T-helper 1 cell (primary cell): ENCODE measurements around the gene GRM8.

Experiments
- DNase-seq, 5 donors: peaks; one replicate each; pipeline ENCODE4 v3.0.0-alpha.2; 2012 to 2020

The GRM8 gene

GRCh38 chr7:126495001-126495400 lies 757.7 kb downstream of the GRM8 start:
- no peak for DNase-seq

- DNase-seq, result no peak
Measured at GRCh38 chr7:126493801-126494200, 758.9 kb downstream of the GRM8 start.

GRCh38 chr7:126489874-126490273 lies 762.9 kb downstream of the GRM8 start:
- no peak for DNase-seq

GRCh38 chr7:126487728-126488442 lies 764.9 kb downstream of the GRM8 start:
- no peak for DNase-seq

- DNase-seq, result no peak
Measured at GRCh38 chr7:126486806-126487205, 765.9 kb downstream of the GRM8 start.

- no peak for DNase-seq
Measured at GRCh38 chr7:126485791-126486190, 767.0 kb downstream of the GRM8 start.

GRCh38 chr7:126483972-126484371 lies 768.8 kb downstream of the GRM8 start:
- no peak for DNase-seq

- no peak for DNase-seq
Measured at GRCh38 chr7:126472825-126473224, 779.9 kb downstream of the GRM8 start.

GRCh38 chr7:126462405-126462804 lies 790.3 kb downstream of the GRM8 start:
- DNase-seq, result no peak

GRCh38 chr7:126460664-126461063 lies 792.1 kb downstream of the GRM8 start:
- DNase-seq, result no peak

GRCh38 chr7:126453104-126453503 lies 799.6 kb downstream of the GRM8 start:
- DNase-seq, result no peak

GRCh38 chr7:126450269-126450671 lies 802.5 kb downstream of the GRM8 start:
- no peak for DNase-seq

GRCh38 chr7:126449611-126450268 lies 803.0 kb downstream of the GRM8 start:
- DNase-seq, result no peak

- no peak for DNase-seq
Measured at GRCh38 chr7:126447984-126448383, 804.8 kb downstream of the GRM8 start.

GRCh38 chr7:126445991-126446390 lies 806.8 kb downstream of the GRM8 start:
- no peak for DNase-seq

- no peak for DNase-seq
Measured at GRCh38 chr7:126443951-126444350, 808.8 kb downstream of the GRM8 start.

GRCh38 chr7:126442908-126443307 lies 809.8 kb downstream of the GRM8 start:
- no peak for DNase-seq

- DNase-seq, result no peak
Measured at GRCh38 chr7:126441745-126442144, 811.0 kb downstream of the GRM8 start.

- no peak for DNase-seq
Measured at GRCh38 chr7:126440542-126440941, 812.2 kb downstream of the GRM8 start.

GRCh38 chr7:126436213-126436868 lies 816.4 kb downstream of the GRM8 start:
- DNase-seq, result no peak

GRCh38 chr7:126426652-126427051 lies 826.1 kb downstream of the GRM8 start:
- DNase-seq, result no peak

- no peak for DNase-seq
Measured at GRCh38 chr7:126424985-126425384, 827.8 kb downstream of the GRM8 start.

GRCh38 chr7:126419047-126419446 lies 833.7 kb downstream of the GRM8 start:
- DNase-seq, result no peak

GRCh38 chr7:126411821-126412383 lies 840.8 kb downstream of the GRM8 start:
- DNase-seq, result no peak
